ENCODE measurements around the gene GNAQ. TPM values are rescaled to one million over a fixed set of nuclear protein-coding genes. Genes with fewer than 3 reads are reported as not detected.

The GNAQ gene
- total RNA-seq, 1 experiment from 2014 or later: 55.5 TPM

DNA sequence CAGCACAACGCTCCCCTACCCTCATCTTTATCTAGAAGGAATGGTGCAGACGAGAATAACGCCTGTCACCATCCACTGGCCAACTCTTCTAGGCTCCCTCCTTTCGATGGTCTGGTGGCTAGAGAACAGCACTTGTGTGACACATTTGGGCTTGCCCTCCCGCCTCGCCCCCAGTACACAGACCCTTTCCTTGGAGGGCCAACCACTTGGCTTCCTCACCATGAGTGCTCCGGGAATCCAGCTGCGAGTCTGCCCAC lies 1.4 kb downstream of the GNAQ start:
- H3K9me3 Mint-ChIP-seq: peaks cover 9% of the 10 kb centered on the region; the same call in 1 of the 2 replicates

DNA sequence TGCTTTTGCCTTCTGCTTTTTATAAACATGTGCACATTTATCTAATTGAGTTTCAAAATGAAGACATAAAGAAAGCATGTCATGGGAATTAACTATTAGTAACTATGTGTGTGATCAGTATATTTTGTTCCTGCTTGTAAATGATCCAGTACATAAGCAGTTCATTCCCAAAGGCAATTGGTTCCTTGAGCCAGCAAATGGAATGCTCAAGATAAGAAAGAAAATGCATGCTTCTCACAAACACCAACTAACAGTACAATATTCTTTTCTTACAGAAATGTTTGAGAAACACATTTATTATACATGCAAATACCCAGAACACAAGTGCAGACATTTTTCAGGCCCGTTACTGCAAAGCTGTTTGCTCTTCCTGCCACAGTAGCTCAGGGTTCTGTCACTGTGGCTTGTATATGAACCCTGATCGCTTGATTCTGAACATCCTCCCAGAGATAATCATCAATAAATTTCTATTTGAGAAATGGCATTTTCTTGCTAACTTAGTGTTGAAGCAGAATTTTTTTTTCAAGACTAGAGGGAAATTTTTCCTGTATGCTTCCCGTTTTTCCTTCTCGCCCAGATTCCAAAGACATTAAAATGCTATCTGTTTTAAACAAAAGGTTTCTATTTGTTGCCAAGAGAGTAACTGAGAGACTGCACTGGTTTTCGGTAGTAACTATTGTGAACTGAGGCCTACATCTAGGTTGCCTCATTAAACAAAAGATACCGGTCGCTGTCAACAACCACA lies 1.9 kb downstream of the GNAQ start:
- H3K27me3 Mint-ChIP-seq (ENCODE audit: low read depth): peaks cover 3% of the 10 kb centered on the region; the same call in 1 of the 2 replicates
- ATAC-seq (no peak), DNase-seq (ENCODE audit: low spot score) (no peak)
- no peak for TF ChIP-seq SP1 (CRISPR knock-in tag; conservative IDR thresholded peaks at IDR 0.05)
- no peak for TF ChIP-seq TCF7 (CRISPR knock-in tag; IDR thresholded peaks at IDR 0.05; ENCODE audit: low read depth)
- TF ChIP-seq, protein P1, sequence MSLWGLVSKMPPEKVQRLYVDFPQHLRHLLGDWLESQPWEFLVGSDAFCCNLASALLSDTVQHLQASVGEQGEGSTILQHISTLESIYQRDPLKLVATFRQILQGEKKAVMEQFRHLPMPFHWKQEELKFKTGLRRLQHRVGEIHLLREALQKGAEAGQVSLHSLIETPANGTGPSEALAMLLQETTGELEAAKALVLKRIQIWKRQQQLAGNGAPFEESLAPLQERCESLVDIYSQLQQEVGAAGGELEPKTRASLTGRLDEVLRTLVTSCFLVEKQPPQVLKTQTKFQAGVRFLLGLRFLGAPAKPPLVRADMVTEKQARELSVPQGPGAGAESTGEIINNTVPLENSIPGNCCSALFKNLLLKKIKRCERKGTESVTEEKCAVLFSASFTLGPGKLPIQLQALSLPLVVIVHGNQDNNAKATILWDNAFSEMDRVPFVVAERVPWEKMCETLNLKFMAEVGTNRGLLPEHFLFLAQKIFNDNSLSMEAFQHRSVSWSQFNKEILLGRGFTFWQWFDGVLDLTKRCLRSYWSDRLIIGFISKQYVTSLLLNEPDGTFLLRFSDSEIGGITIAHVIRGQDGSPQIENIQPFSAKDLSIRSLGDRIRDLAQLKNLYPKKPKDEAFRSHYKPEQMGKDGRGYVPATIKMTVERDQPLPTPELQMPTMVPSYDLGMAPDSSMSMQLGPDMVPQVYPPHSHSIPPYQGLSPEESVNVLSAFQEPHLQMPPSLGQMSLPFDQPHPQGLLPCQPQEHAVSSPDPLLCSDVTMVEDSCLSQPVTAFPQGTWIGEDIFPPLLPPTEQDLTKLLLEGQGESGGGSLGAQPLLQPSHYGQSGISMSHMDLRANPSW (CRISPR knock-in tag; conservative IDR thresholded peaks at IDR 0.05; ENCODE audit: low read depth): no peak
- TF ChIP-seq, protein P2, sequence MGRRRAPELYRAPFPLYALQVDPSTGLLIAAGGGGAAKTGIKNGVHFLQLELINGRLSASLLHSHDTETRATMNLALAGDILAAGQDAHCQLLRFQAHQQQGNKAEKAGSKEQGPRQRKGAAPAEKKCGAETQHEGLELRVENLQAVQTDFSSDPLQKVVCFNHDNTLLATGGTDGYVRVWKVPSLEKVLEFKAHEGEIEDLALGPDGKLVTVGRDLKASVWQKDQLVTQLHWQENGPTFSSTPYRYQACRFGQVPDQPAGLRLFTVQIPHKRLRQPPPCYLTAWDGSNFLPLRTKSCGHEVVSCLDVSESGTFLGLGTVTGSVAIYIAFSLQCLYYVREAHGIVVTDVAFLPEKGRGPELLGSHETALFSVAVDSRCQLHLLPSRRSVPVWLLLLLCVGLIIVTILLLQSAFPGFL (CRISPR knock-in tag; IDR thresholded peaks at IDR 0.05; ENCODE audit: borderline replicate concordance): no peak
- TF ChIP-seq, protein P3, sequence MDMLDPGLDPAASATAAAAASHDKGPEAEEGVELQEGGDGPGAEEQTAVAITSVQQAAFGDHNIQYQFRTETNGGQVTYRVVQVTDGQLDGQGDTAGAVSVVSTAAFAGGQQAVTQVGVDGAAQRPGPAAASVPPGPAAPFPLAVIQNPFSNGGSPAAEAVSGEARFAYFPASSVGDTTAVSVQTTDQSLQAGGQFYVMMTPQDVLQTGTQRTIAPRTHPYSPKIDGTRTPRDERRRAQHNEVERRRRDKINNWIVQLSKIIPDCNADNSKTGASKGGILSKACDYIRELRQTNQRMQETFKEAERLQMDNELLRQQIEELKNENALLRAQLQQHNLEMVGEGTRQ (CRISPR knock-in tag; IDR thresholded peaks at IDR 0.05): no peak
- no peak for TF ChIP-seq ZBTB21 (CRISPR knock-in tag; IDR thresholded peaks at IDR 0.05; ENCODE audit: borderline replicate concordance)
- TF ChIP-seq, protein P4, sequence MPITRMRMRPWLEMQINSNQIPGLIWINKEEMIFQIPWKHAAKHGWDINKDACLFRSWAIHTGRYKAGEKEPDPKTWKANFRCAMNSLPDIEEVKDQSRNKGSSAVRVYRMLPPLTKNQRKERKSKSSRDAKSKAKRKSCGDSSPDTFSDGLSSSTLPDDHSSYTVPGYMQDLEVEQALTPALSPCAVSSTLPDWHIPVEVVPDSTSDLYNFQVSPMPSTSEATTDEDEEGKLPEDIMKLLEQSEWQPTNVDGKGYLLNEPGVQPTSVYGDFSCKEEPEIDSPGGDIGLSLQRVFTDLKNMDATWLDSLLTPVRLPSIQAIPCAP (CRISPR knock-in tag; IDR thresholded peaks at IDR 0.05): no peak
- TF ChIP-seq ZNF416 (CRISPR knock-in tag; IDR thresholded peaks at IDR 0.05): no peak
- TF ChIP-seq, protein P5, sequence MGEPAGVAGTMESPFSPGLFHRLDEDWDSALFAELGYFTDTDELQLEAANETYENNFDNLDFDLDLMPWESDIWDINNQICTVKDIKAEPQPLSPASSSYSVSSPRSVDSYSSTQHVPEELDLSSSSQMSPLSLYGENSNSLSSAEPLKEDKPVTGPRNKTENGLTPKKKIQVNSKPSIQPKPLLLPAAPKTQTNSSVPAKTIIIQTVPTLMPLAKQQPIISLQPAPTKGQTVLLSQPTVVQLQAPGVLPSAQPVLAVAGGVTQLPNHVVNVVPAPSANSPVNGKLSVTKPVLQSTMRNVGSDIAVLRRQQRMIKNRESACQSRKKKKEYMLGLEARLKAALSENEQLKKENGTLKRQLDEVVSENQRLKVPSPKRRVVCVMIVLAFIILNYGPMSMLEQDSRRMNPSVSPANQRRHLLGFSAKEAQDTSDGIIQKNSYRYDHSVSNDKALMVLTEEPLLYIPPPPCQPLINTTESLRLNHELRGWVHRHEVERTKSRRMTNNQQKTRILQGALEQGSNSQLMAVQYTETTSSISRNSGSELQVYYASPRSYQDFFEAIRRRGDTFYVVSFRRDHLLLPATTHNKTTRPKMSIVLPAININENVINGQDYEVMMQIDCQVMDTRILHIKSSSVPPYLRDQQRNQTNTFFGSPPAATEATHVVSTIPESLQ (CRISPR knock-in tag; IDR thresholded peaks at IDR 0.05): no peak
- TF ChIP-seq, protein P6, sequence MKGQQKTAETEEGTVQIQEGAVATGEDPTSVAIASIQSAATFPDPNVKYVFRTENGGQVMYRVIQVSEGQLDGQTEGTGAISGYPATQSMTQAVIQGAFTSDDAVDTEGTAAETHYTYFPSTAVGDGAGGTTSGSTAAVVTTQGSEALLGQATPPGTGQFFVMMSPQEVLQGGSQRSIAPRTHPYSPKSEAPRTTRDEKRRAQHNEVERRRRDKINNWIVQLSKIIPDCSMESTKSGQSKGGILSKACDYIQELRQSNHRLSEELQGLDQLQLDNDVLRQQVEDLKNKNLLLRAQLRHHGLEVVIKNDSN (CRISPR knock-in tag; IDR thresholded peaks at IDR 0.05): no peak
- TF ChIP-seq, protein P7, sequence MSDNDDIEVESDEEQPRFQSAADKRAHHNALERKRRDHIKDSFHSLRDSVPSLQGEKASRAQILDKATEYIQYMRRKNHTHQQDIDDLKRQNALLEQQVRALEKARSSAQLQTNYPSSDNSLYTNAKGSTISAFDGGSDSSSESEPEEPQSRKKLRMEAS (CRISPR knock-in tag; IDR thresholded peaks at IDR 0.05): no peak
- TF ChIP-seq MYBL2 (CRISPR knock-in tag; IDR thresholded peaks at IDR 0.05): no peak
- no peak for TF ChIP-seq ZNF121 (CRISPR knock-in tag; IDR thresholded peaks at IDR 0.05)
- TF ChIP-seq SOX15 (CRISPR knock-in tag; IDR thresholded peaks at IDR 0.05): no peak
- TF ChIP-seq TEAD4 (CRISPR knock-in tag; IDR thresholded peaks at IDR 0.05): no peak
- no peak for TF ChIP-seq ZNF671 (CRISPR knock-in tag; IDR thresholded peaks at IDR 0.05)
- TF ChIP-seq, protein P8, sequence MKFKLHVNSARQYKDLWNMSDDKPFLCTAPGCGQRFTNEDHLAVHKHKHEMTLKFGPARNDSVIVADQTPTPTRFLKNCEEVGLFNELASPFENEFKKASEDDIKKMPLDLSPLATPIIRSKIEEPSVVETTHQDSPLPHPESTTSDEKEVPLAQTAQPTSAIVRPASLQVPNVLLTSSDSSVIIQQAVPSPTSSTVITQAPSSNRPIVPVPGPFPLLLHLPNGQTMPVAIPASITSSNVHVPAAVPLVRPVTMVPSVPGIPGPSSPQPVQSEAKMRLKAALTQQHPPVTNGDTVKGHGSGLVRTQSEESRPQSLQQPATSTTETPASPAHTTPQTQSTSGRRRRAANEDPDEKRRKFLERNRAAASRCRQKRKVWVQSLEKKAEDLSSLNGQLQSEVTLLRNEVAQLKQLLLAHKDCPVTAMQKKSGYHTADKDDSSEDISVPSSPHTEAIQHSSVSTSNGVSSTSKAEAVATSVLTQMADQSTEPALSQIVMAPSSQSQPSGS (CRISPR knock-in tag; IDR thresholded peaks at IDR 0.05; ENCODE audit: borderline replicate concordance, low read depth): no peak
- ChIA-PET POLR2A (interaction anchor here (0.5 kb wide), 1 partner anchor 9 kb away, joined by 4 read pairs; no protein-coding TSS in a partner anchor), CTCF (interaction anchor here (0.6 to 1.4 kb wide), 2 partner anchors 52 to 986 kb away, joined by 3 to 6 read pairs; no protein-coding TSS in a partner anchor)
- H3K4me1 Mint-ChIP-seq: peaks cover 55% of the 10 kb centered on the region
- H3K4me3 Mint-ChIP-seq: peak overlapping the region; percentile 94
- H3K27ac Mint-ChIP-seq: 0 out of 2 replicates have a peak overlapping the region, but pooled peaks have one; percentile 0
- peaks cover 7% of the 10 kb centered on the region for H3K36me3 Mint-ChIP-seq
- H3K9me3 Mint-ChIP-seq: peaks cover 9% of the 10 kb centered on the region; the same call in 1 of the 2 replicates

More for the DNA sequence above, 1.4 kb downstream of the GNAQ start:
- POLR2A ChIA-PET: no interaction called here
- peaks cover 54% of the 10 kb centered on the region for H3K4me1 Mint-ChIP-seq
- H3K4me3 Mint-ChIP-seq: peak overlapping the region; percentile 94
- ATAC-seq (peak; percentile 7), DNase-seq (ENCODE audit: low spot score) (no peak)
- H3K27me3 Mint-ChIP-seq (ENCODE audit: low read depth): peaks cover 3% of the 10 kb centered on the region; the same call in 1 of the 2 replicates
- CTCF ChIA-PET: interaction anchor here (1.4 kb wide), 2 partner anchors 53 kb away, joined by 4 to 6 read pairs; no protein-coding TSS in a partner anchor
- peaks cover 7% of the 10 kb centered on the region for H3K36me3 Mint-ChIP-seq
- peak overlapping the region; percentile 80 for H3K27ac Mint-ChIP-seq
- TF ChIP-seq FOXJ3 (CRISPR knock-in tag; IDR thresholded peaks at IDR 0.05; ENCODE audit: borderline replicate concordance) (no peak), RELA (CRISPR knock-in tag; IDR thresholded peaks at IDR 0.05; ENCODE audit: borderline replicate concordance) (no peak)
- TF ChIP-seq, protein P9, sequence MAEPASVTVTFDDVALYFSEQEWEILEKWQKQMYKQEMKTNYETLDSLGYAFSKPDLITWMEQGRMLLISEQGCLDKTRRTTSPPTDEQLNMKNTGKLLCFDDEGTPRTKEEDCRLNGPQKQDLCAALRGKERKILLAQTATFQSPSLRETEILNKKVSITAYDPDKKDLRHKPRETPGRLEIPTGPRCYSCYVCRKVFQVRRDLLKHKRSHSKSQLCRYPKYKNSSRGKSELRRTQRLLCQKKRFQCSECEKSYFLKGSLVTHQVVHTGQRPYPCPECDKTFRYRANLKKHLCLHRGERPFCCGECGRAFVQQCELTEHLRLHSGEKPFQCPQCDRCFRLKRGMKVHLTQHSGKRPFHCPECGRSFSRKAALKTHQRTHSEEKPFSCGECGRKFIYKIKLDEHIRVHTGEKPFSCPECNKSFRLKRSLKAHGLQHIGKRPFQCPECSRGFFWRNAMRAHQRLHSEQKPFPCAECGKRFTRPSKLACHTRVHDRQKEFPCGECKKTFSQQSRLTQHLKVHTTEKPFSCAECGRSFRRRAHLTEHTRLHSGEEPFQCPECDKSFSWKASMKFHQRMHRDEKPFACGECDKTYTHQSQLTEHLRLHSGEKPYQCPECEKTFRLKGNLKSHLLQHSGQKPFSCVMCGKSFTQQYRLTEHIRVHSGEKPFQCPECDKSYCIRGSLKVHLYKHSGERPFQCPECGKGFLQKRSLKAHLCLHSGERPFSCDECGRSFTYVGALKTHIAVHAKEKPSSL (CRISPR knock-in tag; conservative IDR thresholded peaks at IDR 0.05): no peak
- TF ChIP-seq, protein P7 (CRISPR knock-in tag; IDR thresholded peaks at IDR 0.05): peak; percentile 15; the same call in 1 of the 2 replicates

Data from WTC11 (cell line).